GM21360 (cell line): Measurements from ENCODE around the gene AIG1.
"Not testable (repeated sequence)": the region's sequence is repeated elsewhere in the genome, so short reads cannot be mapped to it uniquely, and the experiment has no call there.

Experiments
- ATAC-seq: cut with Tn5 transposase; IDR thresholded peaks from one replicate; pipeline ENCODE4 v1.9.1; 2021; ENCODE audit warnings: mild to moderate bottlenecking, moderate library complexity; ENCODE audit not compliant: unreplicated experiment

Gene AIG1

DNA sequence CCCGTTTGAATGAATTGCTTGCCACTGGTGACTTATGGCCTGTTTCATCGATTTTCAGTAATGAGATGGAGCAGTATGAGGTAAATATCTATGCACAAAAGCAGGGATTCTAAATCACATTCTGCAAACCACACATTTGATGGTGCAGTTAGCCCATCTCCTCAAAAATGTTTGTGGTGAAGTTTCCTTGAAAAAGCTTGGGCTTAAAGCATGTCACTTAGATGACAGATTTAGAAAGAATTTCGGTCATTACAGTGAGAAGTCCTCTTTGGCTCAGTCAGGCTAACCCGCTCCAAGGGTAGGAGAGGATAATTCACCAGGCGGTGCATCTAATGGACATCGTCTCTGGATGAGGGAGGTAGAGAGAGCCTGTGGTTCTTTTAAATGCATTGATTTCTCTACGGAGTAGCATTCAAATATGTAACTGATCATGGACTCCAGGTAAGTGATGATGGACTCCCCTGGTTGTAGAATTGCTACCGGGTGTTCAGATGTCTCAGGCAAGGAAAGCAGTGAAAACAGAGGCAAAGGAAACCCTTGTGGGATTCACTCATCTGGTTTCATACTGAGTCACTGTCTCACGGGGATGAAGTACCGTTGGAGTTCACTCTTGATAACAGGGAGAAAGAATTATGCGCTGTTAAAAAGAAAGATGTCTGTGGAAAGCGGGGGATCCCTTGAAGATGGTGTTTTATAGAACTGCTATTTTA is 65.3 kb downstream of the AIG1 start:
- ATAC-seq = no peak

- ATAC-seq = no peak
Observed at GRCh38 chr6:143126574-143126941, 65.9 kb downstream of the AIG1 start.

- no peak for ATAC-seq
Observed at GRCh38 chr6:143127941-143128680, 67.4 kb downstream of the AIG1 start.

- ATAC-seq = no peak
Observed at GRCh38 chr6:143128681-143129015, 68.0 kb downstream of the AIG1 start.

- no peak for ATAC-seq
Observed at GRCh38 chr6:143130928-143131327, 70.2 kb downstream of the AIG1 start.

DNA sequence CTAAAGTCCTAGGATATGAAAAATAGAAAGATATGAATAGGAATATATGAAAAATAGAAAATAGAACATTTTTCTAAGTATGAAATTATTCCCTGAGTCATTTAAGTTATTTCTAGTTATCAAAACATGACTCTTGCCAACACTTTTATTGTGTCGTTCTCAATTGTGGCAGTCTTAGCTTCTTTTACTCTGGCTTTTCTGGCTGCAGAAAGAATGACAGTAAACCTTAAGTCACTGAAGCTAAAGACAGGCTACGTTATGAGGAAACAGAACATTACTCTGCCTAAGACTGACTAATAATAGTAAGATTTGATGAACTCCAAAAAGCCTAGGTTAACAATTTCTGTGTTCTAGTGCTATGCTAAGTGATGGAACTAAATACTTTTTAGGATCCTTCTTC is 74.6 kb downstream of the AIG1 start:
- ATAC-seq = no peak

- no peak for ATAC-seq
Observed at GRCh38 chr6:143135797-143136561, 75.3 kb downstream of the AIG1 start.

GRCh38 chr6:143136647-143137046 is 76.0 kb downstream of the AIG1 start:
- no peak for ATAC-seq

DNA sequence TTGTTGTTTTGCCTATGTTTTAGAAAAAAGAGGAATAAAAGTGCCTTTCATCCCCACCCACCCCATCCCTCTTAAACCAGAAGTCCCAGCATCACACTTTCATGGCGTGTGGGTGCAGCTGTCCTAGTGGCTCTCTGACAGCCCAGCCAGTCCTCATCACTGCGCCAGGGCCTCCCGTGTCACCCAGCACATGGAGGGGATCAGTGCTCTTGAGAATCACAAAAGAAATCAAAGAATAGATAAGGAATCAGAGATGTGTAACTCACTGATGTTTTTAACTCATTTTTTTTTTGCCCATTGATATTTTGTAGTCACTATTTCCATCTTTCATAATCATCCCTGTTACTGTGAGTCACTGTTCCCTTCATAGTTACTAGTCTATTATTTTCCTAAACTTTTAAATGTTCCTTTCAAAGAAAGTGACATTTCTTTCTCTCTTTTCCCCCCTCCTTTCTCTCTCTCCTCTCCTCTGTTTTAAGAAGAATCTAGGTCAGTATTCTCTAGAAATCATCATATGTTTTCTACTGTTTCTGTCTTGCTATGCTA is 78.6 kb downstream of the AIG1 start:
- ATAC-seq = no peak

DNA sequence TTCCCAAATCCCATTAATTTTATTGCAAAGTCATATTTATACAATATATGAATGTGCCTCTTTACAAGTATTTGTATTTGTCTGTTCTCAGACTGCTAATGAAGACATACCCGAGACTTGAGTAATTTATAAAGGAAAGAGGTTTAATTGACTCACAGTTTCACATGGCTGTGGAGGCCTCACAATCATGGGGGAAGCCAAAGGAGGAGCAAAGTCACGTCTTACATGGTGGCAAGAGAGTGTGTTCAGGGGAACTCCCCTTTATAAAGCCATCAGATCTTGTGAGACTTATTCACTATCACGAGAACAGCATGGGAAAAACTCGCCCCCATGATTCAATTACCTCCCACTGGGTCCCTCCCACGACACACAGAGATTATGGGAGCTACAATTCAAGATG is 79.2 kb downstream of the AIG1 start:
- ATAC-seq = not testable (repeated sequence)

- no peak for ATAC-seq
Observed at GRCh38 chr6:143140767-143141166, 80.1 kb downstream of the AIG1 start.

- no peak for ATAC-seq
Observed at GRCh38 chr6:143141442-143141841, 80.8 kb downstream of the AIG1 start.

GRCh38 chr6:143146186-143146851 is 85.6 kb downstream of the AIG1 start:
- ATAC-seq = peak; percentile 74

GRCh38 chr6:143149771-143150170 is 89.1 kb downstream of the AIG1 start:
- ATAC-seq = no peak

- ATAC-seq = no peak
Observed at GRCh38 chr6:143150281-143150680, 89.6 kb downstream of the AIG1 start.

GRCh38 chr6:143151381-143151780 is 90.7 kb downstream of the AIG1 start:
- ATAC-seq = no peak

DNA sequence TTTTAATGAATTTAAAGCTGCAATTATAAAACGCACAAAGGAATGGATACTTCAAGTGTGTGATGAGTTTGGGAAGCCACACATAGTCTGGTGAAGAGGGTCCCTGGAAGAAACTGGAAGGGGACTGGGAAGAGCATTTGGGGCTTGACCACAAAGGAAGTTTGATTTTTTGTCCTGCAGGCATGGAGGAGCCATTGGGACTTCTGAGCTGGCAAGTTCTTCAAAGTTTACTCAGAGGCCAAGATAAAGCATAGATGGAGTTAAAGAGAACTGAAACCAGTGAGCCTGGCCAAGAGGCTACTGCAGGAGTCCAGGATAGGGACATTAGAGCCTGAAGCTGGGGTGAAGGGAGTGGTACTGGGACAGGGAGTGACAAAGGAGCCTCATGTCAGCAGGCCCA is 95.0 kb downstream of the AIG1 start:
- no peak for ATAC-seq

DNA sequence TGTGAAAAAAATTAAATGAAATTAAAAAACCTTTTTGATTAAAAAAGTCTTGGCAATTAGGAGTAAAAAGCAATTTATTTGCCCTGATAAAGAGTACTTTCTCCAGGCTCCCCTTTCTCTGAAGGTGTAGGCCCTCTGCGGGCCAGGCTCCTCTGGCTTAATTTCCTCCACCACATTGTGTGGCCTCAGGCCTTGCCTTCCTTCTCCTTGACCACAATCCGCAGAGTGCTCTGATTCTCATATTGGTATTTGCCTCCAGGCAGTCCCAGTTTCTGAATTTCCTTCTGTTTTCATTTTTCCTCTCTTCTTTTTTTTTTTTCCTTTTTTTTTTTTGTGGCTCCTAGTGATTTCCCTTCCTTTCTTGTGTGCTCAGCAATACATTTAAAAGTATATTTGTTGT is 96.4 kb downstream of the AIG1 start:
- no peak for ATAC-seq

GRCh38 chr6:143158113-143158581 is 97.5 kb downstream of the AIG1 start:
- no peak for ATAC-seq

- no peak for ATAC-seq
Observed at GRCh38 chr6:143159001-143159400, 98.3 kb downstream of the AIG1 start.

GRCh38 chr6:143160015-143160414 is 99.3 kb downstream of the AIG1 start:
- no peak for ATAC-seq
